ENCODE data around the gene CEP112.

DNA sequence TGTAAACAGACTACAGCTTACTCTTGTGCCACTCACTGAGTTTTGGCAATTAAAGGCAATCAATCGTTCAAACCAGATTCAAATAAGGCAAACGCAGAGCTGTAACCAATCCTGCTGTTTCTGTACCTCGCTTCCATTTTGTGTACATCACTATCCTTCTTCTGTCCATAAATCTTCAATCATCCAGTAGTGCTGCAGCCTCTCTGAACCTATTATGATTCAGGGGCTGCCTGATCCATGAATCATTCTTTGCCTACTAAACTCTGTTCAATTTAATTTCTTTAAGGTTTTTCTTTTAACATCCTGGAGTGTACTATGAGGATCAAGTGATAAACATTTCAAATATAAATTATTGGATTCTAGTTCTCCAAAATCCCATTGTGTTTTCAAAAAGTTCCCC is 93.9 kb downstream of the CEP112 start:
- TF ChIP-seq, protein P1, sequence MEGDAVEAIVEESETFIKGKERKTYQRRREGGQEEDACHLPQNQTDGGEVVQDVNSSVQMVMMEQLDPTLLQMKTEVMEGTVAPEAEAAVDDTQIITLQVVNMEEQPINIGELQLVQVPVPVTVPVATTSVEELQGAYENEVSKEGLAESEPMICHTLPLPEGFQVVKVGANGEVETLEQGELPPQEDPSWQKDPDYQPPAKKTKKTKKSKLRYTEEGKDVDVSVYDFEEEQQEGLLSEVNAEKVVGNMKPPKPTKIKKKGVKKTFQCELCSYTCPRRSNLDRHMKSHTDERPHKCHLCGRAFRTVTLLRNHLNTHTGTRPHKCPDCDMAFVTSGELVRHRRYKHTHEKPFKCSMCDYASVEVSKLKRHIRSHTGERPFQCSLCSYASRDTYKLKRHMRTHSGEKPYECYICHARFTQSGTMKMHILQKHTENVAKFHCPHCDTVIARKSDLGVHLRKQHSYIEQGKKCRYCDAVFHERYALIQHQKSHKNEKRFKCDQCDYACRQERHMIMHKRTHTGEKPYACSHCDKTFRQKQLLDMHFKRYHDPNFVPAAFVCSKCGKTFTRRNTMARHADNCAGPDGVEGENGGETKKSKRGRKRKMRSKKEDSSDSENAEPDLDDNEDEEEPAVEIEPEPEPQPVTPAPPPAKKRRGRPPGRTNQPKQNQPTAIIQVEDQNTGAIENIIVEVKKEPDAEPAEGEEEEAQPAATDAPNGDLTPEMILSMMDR (IDR thresholded peaks at IDR 0.05), result no peak
- TF ChIP-seq ZFX (IDR thresholded peaks at IDR 0.05; ENCODE audit: borderline replicate concordance), result no peak
